T-helper 2 cell treated with Interferon-gamma antibody and Interleukin-4, amounts not matched to agents 5 μg/mL and 100 μg/mL, for 36 hours (primary cell): Measurements from ENCODE around the gene ENAM.
"Not testable (repeated sequence)": the region's sequence is repeated elsewhere in the genome, so short reads cannot be mapped to it uniquely, and the experiment has no call there.

Source experiments
- DNase-seq: peaks from one replicate; pipeline ENCODE4 v3.0.0; 2021; ENCODE audit warnings: low spot score
- H3K27ac Mint-ChIP-seq: one replicate; pipeline ENCODE4 v1.8.0; 2021; ENCODE audit warnings: mild to moderate bottlenecking, mixed read lengths
- H3K27me3 Mint-ChIP-seq: one replicate; pipeline ENCODE4 v1.8.0; 2021; ENCODE audit warnings: low read depth, mixed read lengths
- H3K36me3 Mint-ChIP-seq: one replicate; pipeline ENCODE4 v1.8.0; 2021; ENCODE audit warnings: low read depth, mixed read lengths
- H3K4me1 Mint-ChIP-seq: one replicate; pipeline ENCODE4 v1.8.0; 2021; ENCODE audit warnings: low read depth, mixed read lengths
- H3K4me3 Mint-ChIP-seq: one replicate; pipeline ENCODE4 v1.8.0; 2022; ENCODE audit warnings: mild to moderate bottlenecking, moderate library complexity, mixed read lengths
- H3K9me3 Mint-ChIP-seq: one replicate; pipeline ENCODE4 v1.8.0; 2021; ENCODE audit warnings: mixed read lengths

ENAM gene

GRCh38 chr4:70640192-70640591, 11.6 kb downstream of the ENAM start:
- Mint-ChIP-seq H3K36me3 (no peaks in the 10 kb centered on the region), H3K4me1 (no peaks in the 10 kb centered on the region), H3K4me3 (no peak overlapping the region), H3K27ac (no peak overlapping the region), H3K27me3 (no peaks in the 10 kb centered on the region), H3K9me3 (no peaks in the 10 kb centered on the region)
- no peak for DNase-seq

- not testable (repeated sequence) for H3K27ac Mint-ChIP-seq, H3K4me3 Mint-ChIP-seq, H3K36me3 Mint-ChIP-seq, H3K9me3 Mint-ChIP-seq, H3K4me1 Mint-ChIP-seq, DNase-seq
- H3K27me3 Mint-ChIP-seq = peaks cover 25% of the 10 kb centered on the region
Measured at GRCh38 chr4:70650741-70651140, 22.2 kb downstream of the ENAM start.

GRCh38 chr4:70651864-70652506, 23.4 kb downstream of the ENAM start:
- Mint-ChIP-seq H3K4me3 (no peak overlapping the region), H3K36me3 (no peaks in the 10 kb centered on the region), H3K27ac (no peak overlapping the region), H3K9me3 (no peaks in the 10 kb centered on the region), H3K4me1 (peaks cover 3% of the 10 kb centered on the region), H3K27me3 (peaks cover 32% of the 10 kb centered on the region)
- DNase-seq = no peak

- no peak for DNase-seq
- H3K9me3 Mint-ChIP-seq = no peaks in the 10 kb centered on the region
- H3K36me3 Mint-ChIP-seq = no peaks in the 10 kb centered on the region
- no peak overlapping the region for H3K27ac Mint-ChIP-seq
- peaks cover 41% of the 10 kb centered on the region for H3K27me3 Mint-ChIP-seq
- peaks cover 3% of the 10 kb centered on the region for H3K4me1 Mint-ChIP-seq
- no peak overlapping the region for H3K4me3 Mint-ChIP-seq
Measured at GRCh38 chr4:70654605-70655011, 26.1 kb downstream of the ENAM start.

- Mint-ChIP-seq H3K9me3 (no peaks in the 10 kb centered on the region), H3K27ac (no peak overlapping the region), H3K27me3 (peaks cover 38% of the 10 kb centered on the region), H3K36me3 (no peaks in the 10 kb centered on the region), H3K4me1 (peaks cover 9% of the 10 kb centered on the region), H3K4me3 (no peak overlapping the region)
- DNase-seq = no peak
Measured at GRCh38 chr4:70657326-70657725, 28.8 kb downstream of the ENAM start.

GRCh38 chr4:70658418-70658817, 29.9 kb downstream of the ENAM start:
- H3K36me3 Mint-ChIP-seq = no peaks in the 10 kb centered on the region
- H3K27ac Mint-ChIP-seq = no peak overlapping the region
- no peaks in the 10 kb centered on the region for H3K9me3 Mint-ChIP-seq
- peaks cover 9% of the 10 kb centered on the region for H3K4me1 Mint-ChIP-seq
- H3K4me3 Mint-ChIP-seq = no peak overlapping the region
- peaks cover 37% of the 10 kb centered on the region for H3K27me3 Mint-ChIP-seq
- DNase-seq = no peak

GRCh38 chr4:70660106-70660505, 31.6 kb downstream of the ENAM start:
- H3K27ac Mint-ChIP-seq = no peak overlapping the region
- peaks cover 25% of the 10 kb centered on the region for H3K27me3 Mint-ChIP-seq
- no peak overlapping the region for H3K4me3 Mint-ChIP-seq
- H3K9me3 Mint-ChIP-seq = no peaks in the 10 kb centered on the region
- H3K4me1 Mint-ChIP-seq = peaks cover 9% of the 10 kb centered on the region
- H3K36me3 Mint-ChIP-seq = no peaks in the 10 kb centered on the region
- DNase-seq = no peak

GRCh38 chr4:70661309-70661922, 32.9 kb downstream of the ENAM start:
- not testable (repeated sequence) for H3K4me1 Mint-ChIP-seq, H3K27ac Mint-ChIP-seq, H3K36me3 Mint-ChIP-seq, H3K4me3 Mint-ChIP-seq, H3K9me3 Mint-ChIP-seq
- H3K27me3 Mint-ChIP-seq = peaks cover 25% of the 10 kb centered on the region
- DNase-seq = peak; percentile 14

GRCh38 chr4:70666369-70666768, 37.8 kb downstream of the ENAM start, which contains the start of gene JCHAIN:
Gene JCHAIN (minus strand): TSS chr4:70666508. CDS start chr4:70666490, 18 bp downstream.
- peaks cover 29% of the 10 kb centered on the region for H3K27me3 Mint-ChIP-seq
- H3K36me3 Mint-ChIP-seq = no peaks in the 10 kb centered on the region
- peaks cover 4% of the 10 kb centered on the region for H3K4me1 Mint-ChIP-seq
- no peaks in the 10 kb centered on the region for H3K9me3 Mint-ChIP-seq
- H3K27ac Mint-ChIP-seq = no peak within 1 kb of the TSS
- H3K4me3 Mint-ChIP-seq = no peak within 1 kb of the TSS
- DNase-seq = no peak

- Mint-ChIP-seq H3K27me3 (peaks cover 34% of the 10 kb centered on the region), H3K4me1 (no peaks in the 10 kb centered on the region), H3K4me3 (no peak overlapping the region), H3K36me3 (no peaks in the 10 kb centered on the region), H3K9me3 (no peaks in the 10 kb centered on the region), H3K27ac (no peak overlapping the region)
- DNase-seq = no peak
Measured at GRCh38 chr4:70667740-70668535, 39.4 kb downstream of the ENAM start.

- no peak for DNase-seq
- no peaks in the 10 kb centered on the region for H3K9me3 Mint-ChIP-seq
- peaks cover 41% of the 10 kb centered on the region for H3K27me3 Mint-ChIP-seq
- H3K4me1 Mint-ChIP-seq = no peaks in the 10 kb centered on the region
- H3K36me3 Mint-ChIP-seq = no peaks in the 10 kb centered on the region
- H3K27ac Mint-ChIP-seq = no peak overlapping the region
- no peak overlapping the region for H3K4me3 Mint-ChIP-seq
Measured at GRCh38 chr4:70670332-70671014, 41.9 kb downstream of the ENAM start.

GRCh38 chr4:70671091-70671490, 42.5 kb downstream of the ENAM start:
- no peak for DNase-seq
- peaks cover 42% of the 10 kb centered on the region for H3K27me3 Mint-ChIP-seq
- no peak overlapping the region for H3K27ac Mint-ChIP-seq
- no peak overlapping the region for H3K4me3 Mint-ChIP-seq
- H3K36me3 Mint-ChIP-seq = no peaks in the 10 kb centered on the region
- H3K4me1 Mint-ChIP-seq = no peaks in the 10 kb centered on the region
- no peaks in the 10 kb centered on the region for H3K9me3 Mint-ChIP-seq

GRCh38 chr4:70674191-70674590, 45.6 kb downstream of the ENAM start:
- Mint-ChIP-seq H3K4me3 (no peak overlapping the region), H3K27me3 (peaks cover 31% of the 10 kb centered on the region), H3K36me3 (no peaks in the 10 kb centered on the region), H3K9me3 (no peaks in the 10 kb centered on the region), H3K27ac (no peak overlapping the region), H3K4me1 (peaks cover 16% of the 10 kb centered on the region)
- no peak for DNase-seq

- Mint-ChIP-seq H3K9me3 (no peaks in the 10 kb centered on the region), H3K27ac (no peak overlapping the region), H3K4me1 (peaks cover 20% of the 10 kb centered on the region), H3K4me3 (no peak overlapping the region), H3K27me3 (peaks cover 30% of the 10 kb centered on the region), H3K36me3 (no peaks in the 10 kb centered on the region)
- DNase-seq = no peak
Measured at GRCh38 chr4:70674731-70675130, 46.2 kb downstream of the ENAM start.
